ENCODE results near the gene MAN1C1. TPM values are rescaled to one million over a fixed set of nuclear protein-coding genes. Genes with fewer than 3 reads are reported as not detected.
A peak's percentile ranks its signal among the peaks of the same experiment; 100 is the strongest.
"Not testable (repeated sequence)": the region's sequence is repeated elsewhere in the genome, so short reads cannot be mapped to it uniquely, and the experiment has no call there.

MAN1C1 gene
- total RNA-seq, 2 experiments from 2014 or later: 5.1 to 5.3 TPM

DNA sequence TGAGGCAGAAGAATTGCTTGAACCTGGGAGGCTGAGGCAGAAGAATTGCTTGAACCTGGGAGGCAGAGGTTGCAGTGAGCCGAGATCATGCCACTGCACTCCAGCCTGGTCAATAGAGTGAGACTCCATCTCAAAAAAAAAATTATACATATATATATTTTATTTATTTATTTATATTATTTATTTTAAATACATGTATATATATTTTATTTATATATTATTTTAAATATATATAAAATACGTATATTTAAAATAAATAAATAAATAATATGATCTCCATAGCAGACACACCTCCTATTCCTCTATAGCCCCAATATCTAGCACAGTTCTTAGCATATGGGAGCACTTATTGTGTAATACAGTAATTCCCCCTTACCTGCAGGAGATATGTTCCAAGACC, 46.4 kb downstream of the MAN1C1 start:
- H3K9me3 Mint-ChIP-seq, H3K4me3 Mint-ChIP-seq, H3K27me3 Mint-ChIP-seq, H3K27ac Mint-ChIP-seq, H3K36me3 Mint-ChIP-seq, DNase-seq: not testable (repeated sequence)
- peaks cover 44% of the 10 kb centered on the region for H3K4me1 Mint-ChIP-seq

- no peaks in the 10 kb centered on the region for H3K27me3 Mint-ChIP-seq
- DNase-seq: no peak
- no peaks in the 10 kb centered on the region for H3K9me3 Mint-ChIP-seq
- no peak overlapping the region for H3K4me3 Mint-ChIP-seq
- peaks cover 2% of the 10 kb centered on the region for H3K36me3 Mint-ChIP-seq
- no peak overlapping the region for H3K27ac Mint-ChIP-seq
- peaks cover 51% of the 10 kb centered on the region for H3K4me1 Mint-ChIP-seq
These were observed 48.0 kb downstream of the MAN1C1 start for GRCh38 chr1:25664357-25665199.

DNA sequence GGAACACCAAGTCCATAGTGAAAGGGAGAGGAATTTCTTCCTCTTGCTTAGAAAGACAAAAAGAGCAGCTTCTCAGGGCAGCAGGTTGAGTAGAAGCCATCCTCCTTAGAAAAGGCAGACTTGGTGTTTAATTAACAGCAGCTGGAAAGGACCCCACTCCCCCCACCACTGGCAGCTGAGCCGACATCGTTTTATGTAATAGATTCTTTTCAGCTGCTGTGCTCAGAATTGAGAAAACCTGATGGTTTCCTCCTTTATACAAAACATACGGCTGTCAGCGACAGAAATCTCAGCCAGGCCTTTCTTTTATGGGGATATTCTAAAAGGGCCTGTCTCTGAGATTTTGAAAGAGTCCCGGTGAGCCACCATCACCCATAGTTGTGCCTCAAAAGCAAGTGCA, 49.9 kb downstream of the MAN1C1 start:
- Mint-ChIP-seq H3K27me3 (no peaks in the 10 kb centered on the region), H3K36me3 (peaks cover 7% of the 10 kb centered on the region), H3K9me3 (no peaks in the 10 kb centered on the region), H3K27ac (peak overlapping the region; percentile 12), H3K4me1 (peaks cover 56% of the 10 kb centered on the region), H3K4me3 (no peak overlapping the region)
- DNase-seq: no peak

- peaks cover 19% of the 10 kb centered on the region for H3K36me3 Mint-ChIP-seq
These were observed 52.5 kb downstream of the MAN1C1 start for GRCh38 chr1:25668931-25669573.

DNA sequence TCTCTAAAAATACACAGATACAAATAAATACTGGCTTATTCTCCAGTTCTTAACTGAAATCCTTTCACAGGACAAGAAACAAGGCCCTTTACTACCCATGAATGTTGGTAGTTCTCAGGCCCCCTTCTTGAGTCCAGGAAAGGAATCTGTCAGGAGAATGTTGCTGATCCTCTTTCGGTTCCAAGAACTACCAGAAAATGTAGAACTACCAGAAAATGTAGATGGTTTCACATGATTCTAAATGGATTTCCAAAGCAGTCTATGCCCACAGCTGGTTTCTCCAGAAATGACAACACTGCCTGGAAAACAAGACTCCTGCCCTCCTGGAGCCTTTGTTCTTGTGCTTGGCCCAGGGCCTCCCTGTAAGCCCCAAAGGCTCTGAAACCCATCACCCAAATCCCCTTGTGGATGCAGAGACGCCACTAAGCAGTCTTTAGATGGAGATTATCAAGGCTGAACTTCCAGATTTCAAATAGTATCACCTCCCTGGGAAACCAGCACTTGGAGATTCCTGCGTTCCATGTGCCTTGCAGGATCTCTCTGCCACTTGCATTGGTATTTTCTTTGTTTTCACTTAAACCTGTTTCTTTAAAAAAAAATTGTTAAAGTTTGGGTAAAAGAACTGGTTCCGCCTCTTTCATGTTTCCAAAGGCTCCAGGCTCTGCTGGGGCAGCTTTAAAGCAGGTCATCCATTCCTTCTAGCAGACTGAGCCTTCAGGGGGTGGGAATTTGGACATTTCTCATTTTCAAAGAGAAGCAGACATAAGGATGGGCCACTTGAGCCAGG, 53.4 kb downstream of the MAN1C1 start:
- no peak for DNase-seq
- H3K27ac Mint-ChIP-seq: peak overlapping the region; percentile 3
- no peak overlapping the region for H3K4me3 Mint-ChIP-seq
- no peaks in the 10 kb centered on the region for H3K27me3 Mint-ChIP-seq
- peaks cover 71% of the 10 kb centered on the region for H3K4me1 Mint-ChIP-seq
- H3K36me3 Mint-ChIP-seq: peaks cover 24% of the 10 kb centered on the region
- H3K9me3 Mint-ChIP-seq: no peaks in the 10 kb centered on the region

More at GRCh38 chr1:25668931-25669573, 52.5 kb downstream of the MAN1C1 start:
- no peak for DNase-seq
- no peaks in the 10 kb centered on the region for H3K27me3 Mint-ChIP-seq
- no peak overlapping the region for H3K27ac Mint-ChIP-seq
- H3K4me3 Mint-ChIP-seq: no peak overlapping the region
- H3K4me1 Mint-ChIP-seq: peaks cover 66% of the 10 kb centered on the region
- H3K9me3 Mint-ChIP-seq: no peaks in the 10 kb centered on the region

GRCh38 chr1:25671929-25672328, 55.3 kb downstream of the MAN1C1 start:
- Mint-ChIP-seq H3K9me3 (no peaks in the 10 kb centered on the region), H3K36me3 (peaks cover 22% of the 10 kb centered on the region), H3K27ac (no peak overlapping the region), H3K4me3 (no peak overlapping the region), H3K27me3 (peaks cover 5% of the 10 kb centered on the region), H3K4me1 (peaks cover 73% of the 10 kb centered on the region)
- no peak for DNase-seq

DNA sequence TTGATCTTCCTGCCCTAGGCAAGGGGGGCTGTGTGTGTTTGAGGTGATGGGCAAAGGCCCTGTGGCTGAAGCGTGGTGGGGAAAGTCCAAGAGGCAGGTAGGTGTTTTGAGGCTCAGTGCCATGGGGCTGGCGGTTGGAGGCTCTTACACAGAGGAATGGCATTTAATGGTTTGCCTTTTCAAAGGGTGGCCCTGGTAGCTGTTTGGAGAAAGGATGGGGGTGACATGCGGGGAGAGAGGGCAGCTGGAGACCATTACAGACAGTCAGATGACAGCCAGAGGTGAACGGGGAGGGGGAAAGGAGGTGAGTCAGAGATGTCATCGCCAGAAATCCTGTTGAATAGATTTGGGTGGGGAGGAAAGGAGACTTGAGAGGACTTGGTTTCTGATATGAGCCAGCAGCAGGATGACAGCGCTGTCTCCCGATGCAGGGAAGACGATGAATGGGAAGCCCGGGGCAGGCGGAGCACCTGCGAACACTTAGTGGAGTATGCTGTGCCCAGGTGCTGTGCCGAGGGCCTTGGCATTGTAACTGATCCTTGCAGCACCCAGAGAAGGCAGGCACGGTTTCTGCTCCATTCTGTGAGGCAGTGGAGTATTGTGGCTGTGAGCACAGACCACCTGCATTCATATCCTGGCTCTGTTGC, 56.3 kb downstream of the MAN1C1 start:
- peaks cover 73% of the 10 kb centered on the region for H3K4me1 Mint-ChIP-seq
- H3K36me3 Mint-ChIP-seq: peaks cover 22% of the 10 kb centered on the region
- peaks cover 7% of the 10 kb centered on the region for H3K27me3 Mint-ChIP-seq
- H3K9me3 Mint-ChIP-seq: no peaks in the 10 kb centered on the region
- no peak for DNase-seq
- H3K27ac Mint-ChIP-seq: peak overlapping the region; percentile 47
- H3K4me3 Mint-ChIP-seq: no peak overlapping the region

DNA sequence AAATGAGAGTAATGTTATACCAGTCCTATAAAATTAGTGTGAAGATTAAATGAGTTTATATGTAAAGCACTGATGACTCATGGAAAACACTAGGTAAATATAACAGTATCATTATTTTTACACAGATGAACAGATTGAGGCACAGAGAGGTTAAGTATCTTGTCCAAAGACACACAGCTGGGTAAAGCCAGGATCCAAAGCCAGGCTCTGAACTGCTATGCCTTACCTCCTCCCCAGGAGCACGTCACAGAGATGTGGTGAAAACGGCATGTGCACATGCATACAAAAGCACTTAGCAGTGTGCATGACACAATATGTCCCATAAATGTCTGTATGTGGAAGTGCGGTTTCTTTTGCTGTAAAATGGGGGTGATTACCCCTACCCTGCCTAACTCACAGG, 56.9 kb downstream of the MAN1C1 start:
- H3K36me3 Mint-ChIP-seq: peaks cover 22% of the 10 kb centered on the region
- DNase-seq: no peak
- no peaks in the 10 kb centered on the region for H3K9me3 Mint-ChIP-seq
- peaks cover 75% of the 10 kb centered on the region for H3K4me1 Mint-ChIP-seq
- peak overlapping the region; percentile 47 for H3K27ac Mint-ChIP-seq
- H3K4me3 Mint-ChIP-seq: no peak overlapping the region
- H3K27me3 Mint-ChIP-seq: peaks cover 7% of the 10 kb centered on the region

DNA sequence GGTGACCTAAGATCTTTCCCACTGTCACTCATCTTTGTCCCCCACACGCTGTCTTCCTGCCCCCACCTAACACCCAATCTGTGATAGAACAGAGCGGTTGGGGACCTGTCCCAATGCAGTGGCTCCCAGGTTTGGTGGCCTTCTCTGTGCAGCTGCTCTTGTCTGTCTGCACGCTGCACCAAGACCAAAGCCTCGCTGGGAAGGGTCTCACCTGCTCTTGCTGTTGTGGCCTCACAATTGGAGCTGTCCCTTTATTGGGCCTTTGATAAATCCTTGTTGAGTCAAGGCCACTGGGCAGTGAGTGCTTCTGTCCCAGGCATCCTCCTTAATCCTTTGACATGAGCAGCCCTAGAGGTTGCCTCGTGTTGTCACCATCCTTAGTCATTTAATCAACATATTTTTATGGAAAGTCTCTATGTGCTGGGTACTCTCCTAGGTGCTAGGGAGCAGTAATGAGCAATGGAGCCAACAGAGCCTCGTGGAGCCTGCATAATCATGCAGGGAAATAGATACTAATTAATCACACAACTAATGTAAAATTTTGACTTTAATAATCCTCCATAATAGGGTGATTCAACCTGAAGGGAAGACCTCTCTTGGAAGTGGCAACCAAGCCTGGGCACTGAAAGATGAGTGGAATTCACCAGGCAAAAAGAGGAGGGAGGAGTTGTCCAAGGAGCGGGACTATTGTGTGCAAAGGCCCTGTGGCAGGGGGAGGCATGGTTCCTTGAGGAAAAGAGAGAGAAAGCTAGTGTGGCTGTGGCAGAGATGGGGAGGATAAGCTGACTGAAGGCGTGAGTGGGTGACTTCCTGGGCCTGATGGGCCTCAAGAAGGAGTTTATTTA, 57.6 kb downstream of the MAN1C1 start:
- Mint-ChIP-seq H3K36me3 (peaks cover 22% of the 10 kb centered on the region), H3K4me3 (peak overlapping the region; percentile 8), H3K4me1 (peaks cover 76% of the 10 kb centered on the region), H3K27me3 (peaks cover 7% of the 10 kb centered on the region), H3K27ac (no peak overlapping the region), H3K9me3 (no peaks in the 10 kb centered on the region)
- no peak for DNase-seq

DNA sequence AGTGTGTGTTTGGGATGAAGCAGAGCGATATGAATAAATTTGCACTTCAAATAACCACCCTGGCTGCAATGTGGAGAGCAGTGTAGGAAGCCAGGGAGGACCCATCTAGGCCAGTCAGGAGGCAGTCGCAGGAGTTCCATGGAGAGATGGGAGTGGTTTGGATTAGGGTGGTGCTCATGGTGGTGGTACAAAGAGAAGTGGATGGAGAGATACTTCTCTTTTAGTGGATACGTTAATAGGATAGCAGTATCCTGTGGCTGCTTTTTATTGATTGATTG, 58.2 kb downstream of the MAN1C1 start:
- Mint-ChIP-seq H3K4me1 (peaks cover 74% of the 10 kb centered on the region), H3K9me3 (no peaks in the 10 kb centered on the region), H3K27me3 (peaks cover 7% of the 10 kb centered on the region), H3K4me3 (no peak overlapping the region), H3K36me3 (peaks cover 22% of the 10 kb centered on the region), H3K27ac (no peak overlapping the region)
- DNase-seq: no peak

GRCh38 chr1:25675729-25676476, 59.3 kb downstream of the MAN1C1 start:
- Mint-ChIP-seq H3K4me1 (peaks cover 75% of the 10 kb centered on the region), H3K9me3 (no peaks in the 10 kb centered on the region), H3K27me3 (peaks cover 10% of the 10 kb centered on the region), H3K4me3 (peak overlapping the region; percentile 69), H3K27ac (peak overlapping the region; percentile 65), H3K36me3 (peaks cover 27% of the 10 kb centered on the region)
- DNase-seq: peak; percentile 89

DNA sequence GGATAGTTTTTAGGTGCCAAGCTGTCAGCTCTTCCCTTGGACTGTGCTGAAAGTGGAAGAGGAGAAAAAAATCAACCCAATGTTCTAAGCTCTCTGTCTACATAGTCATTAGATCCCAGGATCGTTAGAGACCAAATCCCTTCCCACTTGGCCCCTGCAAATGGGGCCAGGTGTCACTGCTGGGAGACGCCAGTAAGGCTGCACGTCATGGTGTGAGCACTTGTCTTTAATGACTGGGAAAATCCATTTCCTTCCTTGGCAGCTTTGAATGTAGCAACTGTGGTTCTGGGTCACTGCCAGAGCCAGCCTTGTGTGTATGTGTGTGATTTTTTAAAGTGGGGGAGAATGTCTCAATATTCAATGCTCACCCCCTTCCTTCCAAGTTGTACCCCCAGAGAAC, 59.9 kb downstream of the MAN1C1 start:
- Mint-ChIP-seq H3K4me1 (peaks cover 74% of the 10 kb centered on the region), H3K27me3 (peaks cover 10% of the 10 kb centered on the region), H3K36me3 (peaks cover 21% of the 10 kb centered on the region), H3K9me3 (no peaks in the 10 kb centered on the region), H3K27ac (peak overlapping the region; percentile 65), H3K4me3 (peak overlapping the region; percentile 69)
- DNase-seq: no peak

- Mint-ChIP-seq H3K36me3 (peaks cover 17% of the 10 kb centered on the region), H3K4me1 (peaks cover 72% of the 10 kb centered on the region), H3K27ac (no peak overlapping the region), H3K27me3 (peaks cover 10% of the 10 kb centered on the region), H3K9me3 (no peaks in the 10 kb centered on the region), H3K4me3 (peak overlapping the region; percentile 69)
- DNase-seq: no peak
These were observed 60.7 kb downstream of the MAN1C1 start for GRCh38 chr1:25677193-25677773.

All from activated naive CD8-positive, alpha-beta T cell treated with anti-CD3 and anti-CD28 coated beads for 36 hours (primary cell).